Esophagus muscularis mucosa (tissue), 4 donors: ENCODE measurements around the gene ANXA10.

Experiments used
- CTCF ChIP-seq, 3 experiments: fragments of 200-600 bp in 2 of 3; fragments of 450-650 bp in 1 of 3; sonication (generic) in 2 of 3; IDR thresholded peaks; one replicate each; pipeline ENCODE4 v1.5.1; 2017 to 2019; ENCODE audit warnings: antibody characterized with exemption in 3 of 3, mild to moderate bottlenecking in 2 of 3, moderate library complexity in 1 of 3
- EP300 ChIP-seq: sonication (generic); formaldehyde crosslinking; IDR thresholded peaks from one replicate; pipeline ENCODE4 v1.6.1; 2017; ENCODE audit warnings: antibody characterized with exemption
- POLR2A ChIP-seq: fragments of 450-650 bp; IDR thresholded peaks from one replicate; pipeline ENCODE4 v1.6.1; 2017; ENCODE audit warnings: antibody characterized with exemption, moderate library complexity, mild to moderate bottlenecking, low read depth
- POLR2AphosphoS5 ChIP-seq, 2 donors: sonication (generic); formaldehyde crosslinking; IDR thresholded peaks; one replicate each; pipeline ENCODE4 v1.6.1; 2017; ENCODE audit warnings: antibody characterized with exemption in 2 of 2

- TF ChIP-seq CTCF (IDR thresholded peaks at IDR 0.05) (no peak), POLR2A (no peak), POLR2AphosphoS5 (IDR thresholded peaks at IDR 0.05) (no peak), EP300 (no peak)
These were observed 42.3 kb upstream of the ANXA10 start for GRCh38 chr4:168050002-168050401.
